HPDE6-E6E7 (cell line): ENCODE measurements around the gene SPTB.
A peak's percentile ranks its signal among the peaks of the same experiment; 100 is the strongest.
"Not testable (repeated sequence)": the region's sequence is repeated elsewhere in the genome, so short reads cannot be mapped to it uniquely, and the experiment has no call there.

ENCODE experiments used
- DNase-seq: peaks from one replicate; pipeline ENCODE4 v3.0.0; 2011; ENCODE audit warnings: missing footprints; ENCODE audit errors: extremely low spot score

Gene SPTB

DNA sequence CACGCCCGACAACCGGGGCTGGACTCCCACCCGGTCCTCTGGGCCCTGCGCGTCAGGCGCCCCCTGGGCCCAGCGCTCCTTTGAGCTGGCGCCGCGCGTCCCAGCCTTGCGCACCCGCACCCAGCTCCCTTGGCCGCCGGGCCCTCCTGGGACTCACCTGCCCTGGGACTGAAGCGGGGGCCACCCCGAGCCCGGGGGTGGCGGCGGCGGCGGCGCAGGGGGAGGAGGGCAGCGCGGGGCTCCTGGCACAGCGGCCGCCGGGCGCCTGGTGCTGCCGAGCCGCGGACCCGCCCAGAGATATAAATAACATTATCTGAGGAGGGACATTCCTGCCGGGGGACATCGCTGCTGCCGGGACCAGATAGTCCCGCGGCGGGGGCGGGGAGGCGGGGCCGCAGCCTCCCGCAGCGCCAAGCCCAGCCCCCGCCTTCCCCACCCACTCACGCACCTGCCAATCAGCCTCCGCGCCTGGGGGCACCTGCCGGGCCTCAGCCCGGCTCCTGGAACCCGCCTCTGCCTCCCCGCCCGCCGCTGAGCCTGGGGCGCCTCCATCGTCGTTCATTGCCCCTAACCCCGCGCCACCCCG is at the start of gene SPTB:
TSS of gene SPTB (minus strand) at position 273 of the 586 bp plus-strand sequence. CDS start 56,813 bp downstream, outside the sequence.
- no peak for DNase-seq

DNA sequence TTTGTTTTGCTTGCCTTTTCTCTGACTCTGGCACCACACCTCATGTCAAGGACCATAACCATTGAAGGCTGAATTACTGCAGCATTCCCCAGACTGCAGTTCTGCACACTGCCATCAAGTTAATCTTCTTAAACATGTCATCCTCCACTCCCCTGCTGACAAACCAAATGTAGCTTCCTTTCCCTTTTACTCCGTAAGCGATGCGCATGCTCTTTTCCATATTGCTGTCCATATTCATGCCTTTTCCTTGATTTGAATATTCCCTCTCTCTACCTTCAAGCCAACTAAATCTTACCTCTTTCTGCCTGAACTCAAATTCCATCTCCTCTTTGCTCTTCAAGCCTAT is 49.3 kb upstream of the SPTB start:
- no peak for DNase-seq

DNA sequence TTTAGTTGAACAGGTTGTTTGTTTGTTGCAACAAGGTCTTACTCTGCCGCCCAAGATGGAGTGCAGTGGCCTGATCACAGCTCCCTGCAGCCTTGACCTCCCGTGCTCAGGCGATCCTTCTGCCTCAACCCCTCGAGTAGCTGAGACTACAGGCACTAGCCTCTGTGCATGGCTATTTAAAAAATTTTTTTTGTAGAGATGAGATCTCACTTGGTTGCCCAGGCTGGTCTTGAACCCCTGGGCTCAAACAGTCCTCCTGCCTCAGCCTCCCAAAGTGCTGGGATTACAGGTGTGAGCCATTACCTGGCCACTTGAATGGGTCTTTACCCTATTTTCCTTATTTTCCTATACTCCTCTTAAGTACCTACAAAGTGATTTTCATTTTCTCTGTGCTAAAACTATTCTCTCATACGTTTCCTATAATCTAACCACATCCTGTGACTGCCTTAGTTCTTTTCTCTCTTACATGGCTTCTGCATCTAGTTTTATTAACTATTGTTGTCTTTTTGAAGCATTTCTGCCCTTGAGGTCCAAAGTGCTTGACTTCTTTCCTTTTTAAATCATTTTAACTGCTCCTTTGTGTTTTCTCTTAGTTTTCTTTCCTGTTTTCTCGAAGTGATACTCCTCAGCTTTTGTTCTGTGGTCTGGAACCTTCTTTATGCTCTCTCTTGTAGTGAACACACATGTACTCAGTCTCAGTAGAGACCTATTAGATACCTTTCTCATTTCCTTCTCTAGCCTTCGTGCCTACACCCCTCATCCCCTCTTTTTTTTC is 48.7 kb upstream of the SPTB start:
- no peak for DNase-seq

DNA sequence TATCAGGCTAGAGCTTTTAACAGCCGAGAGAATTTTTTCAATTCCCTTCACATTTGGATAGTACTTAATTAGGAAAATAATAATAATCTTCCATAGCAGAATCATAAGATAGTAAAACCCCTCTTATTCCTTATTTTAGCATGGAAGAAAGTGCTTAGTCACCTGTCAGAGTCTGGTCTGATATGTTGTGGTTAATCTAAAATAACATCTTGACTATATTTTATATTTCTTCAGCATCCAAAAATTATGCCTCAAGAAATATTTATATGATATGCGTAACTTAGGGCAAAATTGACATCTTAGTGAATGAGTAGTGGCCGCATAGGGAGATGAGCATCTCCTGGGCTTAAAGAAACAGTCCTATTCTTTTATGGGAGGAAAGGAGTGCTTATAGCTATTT is 47.3 kb upstream of the SPTB start:
- DNase-seq, result no peak

DNA sequence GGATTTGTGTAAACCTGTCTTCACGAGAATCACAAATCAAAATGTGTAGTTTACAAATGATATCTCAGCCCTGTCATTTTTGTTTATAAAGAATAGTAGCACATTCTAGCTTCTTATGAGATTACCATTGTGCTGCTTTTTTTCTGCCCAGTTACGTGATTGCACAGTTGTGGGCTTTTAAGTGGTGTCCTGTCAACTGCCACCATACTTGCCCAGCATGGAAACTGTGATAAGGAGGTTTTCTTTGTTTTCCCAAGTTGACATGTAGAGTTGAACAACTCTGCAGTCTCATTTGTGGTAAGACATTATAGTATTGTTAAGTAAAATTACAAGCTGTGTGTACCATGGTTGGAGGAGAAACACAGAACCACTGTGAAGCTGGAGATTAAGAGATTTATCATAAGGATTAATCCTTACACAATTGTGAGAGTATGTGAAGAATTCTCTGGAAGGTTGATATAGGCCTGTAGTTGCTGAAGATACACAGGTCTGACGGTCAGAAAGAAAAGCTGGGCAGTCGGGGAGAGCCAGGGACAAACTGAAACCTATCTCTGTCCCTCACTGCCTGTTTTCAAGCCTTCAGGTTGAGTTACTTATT is 46.8 kb upstream of the SPTB start:
- DNase-seq, result no peak

DNA sequence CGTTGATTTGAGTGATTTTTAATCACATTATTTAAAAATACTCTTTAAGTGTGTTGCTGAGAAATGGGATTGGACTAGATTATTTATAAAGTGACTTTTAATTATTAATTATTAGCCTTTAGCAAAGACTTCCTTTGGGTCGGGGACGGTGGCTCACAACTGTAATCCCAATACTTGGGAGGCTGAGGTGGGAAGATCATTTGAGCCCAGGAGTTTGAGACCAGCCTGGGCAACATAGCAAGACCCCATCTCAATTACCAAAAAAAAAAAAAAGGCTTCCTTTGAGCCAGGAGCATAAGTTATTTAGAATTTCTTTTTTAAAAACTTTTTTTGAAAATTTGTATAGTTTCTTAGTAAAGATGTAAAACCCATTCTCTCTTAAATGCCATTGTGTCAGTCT is 43.3 kb upstream of the SPTB start:
- no peak for DNase-seq

DNA sequence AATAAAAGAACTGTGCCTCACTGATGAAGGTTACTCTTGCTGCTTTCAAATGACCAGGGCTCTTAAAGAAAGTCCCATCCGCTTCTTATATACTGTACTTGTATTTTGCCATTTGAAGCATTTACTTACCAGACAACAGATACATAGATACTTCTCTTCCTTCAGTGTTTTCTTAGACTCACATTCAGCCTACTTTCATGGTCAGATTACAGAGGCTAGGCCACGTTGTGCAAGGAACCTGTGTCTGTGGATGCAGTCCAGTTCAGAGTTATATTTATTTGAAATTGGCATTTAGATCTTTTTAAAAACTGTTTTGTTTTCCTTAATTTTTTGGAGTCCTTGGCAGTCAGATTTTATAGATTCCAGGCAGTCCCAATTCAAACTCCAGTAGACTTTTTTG is 40.8 kb upstream of the SPTB start:
- DNase-seq, result no peak

DNA sequence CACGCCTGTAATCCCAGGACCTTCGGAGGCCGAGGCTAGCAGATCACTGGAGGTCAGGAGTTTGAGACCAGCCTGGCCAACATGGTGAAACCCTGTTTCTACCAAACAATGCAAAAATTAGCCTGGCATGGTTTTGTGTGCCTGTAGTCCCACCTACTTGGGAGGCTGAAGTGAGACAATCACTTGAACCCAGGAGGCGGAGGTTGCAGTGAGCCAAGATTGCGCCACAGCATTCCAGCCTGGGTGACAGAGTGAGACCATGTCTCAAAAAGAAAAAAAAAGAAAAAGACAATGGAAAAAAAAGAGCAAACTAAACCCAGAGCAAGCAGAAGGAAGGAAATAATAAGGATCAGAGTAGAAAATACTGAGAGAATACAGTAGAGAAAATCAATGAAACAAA is 39.9 kb upstream of the SPTB start:
- no peak for DNase-seq

DNA sequence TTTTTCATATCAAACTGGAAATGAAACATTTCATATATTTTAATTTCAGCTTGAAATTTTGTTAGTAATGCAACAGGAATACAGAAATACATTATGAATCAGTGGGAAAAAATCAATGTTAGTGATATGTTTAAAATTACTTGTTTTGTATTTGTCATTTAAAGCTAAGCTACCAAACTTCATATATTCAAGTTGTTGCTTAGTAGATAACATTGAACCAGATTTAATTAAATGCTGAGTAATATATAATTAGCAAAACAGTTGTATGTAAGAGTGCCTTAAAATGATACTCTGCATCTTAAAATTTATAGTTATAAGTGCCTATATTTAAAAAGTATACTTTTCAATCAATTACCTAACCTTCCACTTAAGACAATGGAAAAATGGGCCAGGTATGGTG is 39.5 kb upstream of the SPTB start:
- DNase-seq, result no peak

DNA sequence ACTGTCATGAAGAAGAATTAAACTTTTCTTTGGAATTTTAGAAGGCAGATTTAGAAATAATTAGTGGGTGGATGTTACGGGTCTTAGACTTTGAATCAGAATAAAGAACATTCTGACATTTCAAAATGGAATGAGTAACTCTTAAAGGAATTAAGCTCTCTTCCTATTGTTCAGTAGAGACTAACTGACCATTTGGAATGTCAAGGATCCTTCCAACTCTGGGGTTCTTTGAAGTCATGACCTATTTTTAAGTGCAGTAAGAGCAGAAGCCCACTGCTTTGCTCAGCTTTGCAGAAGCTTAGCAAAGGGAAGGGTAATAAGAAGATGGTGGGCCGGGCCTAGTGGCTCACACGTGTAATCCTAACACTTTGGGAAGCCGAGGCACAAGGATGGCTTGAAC is 38.5 kb upstream of the SPTB start:
- no peak for DNase-seq

DNA sequence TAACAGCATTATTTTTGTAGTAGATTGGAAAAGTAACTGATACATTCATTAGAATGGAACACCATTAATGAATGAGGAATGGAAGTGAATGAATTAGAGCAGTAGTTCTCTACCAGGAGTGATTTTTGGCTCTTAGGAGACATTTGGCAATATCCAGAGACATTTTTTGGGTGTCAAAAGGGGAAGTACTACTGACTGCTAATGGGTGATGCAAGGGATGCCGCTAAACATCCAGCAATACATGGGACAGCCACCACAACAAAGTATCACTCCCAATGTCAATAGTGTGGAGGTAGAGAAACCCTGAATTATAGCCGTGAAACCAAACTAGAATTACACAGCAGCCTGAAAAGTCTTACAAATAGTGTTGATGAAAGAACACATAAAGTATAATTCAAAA is 36.1 kb upstream of the SPTB start:
- no peak for DNase-seq

DNA sequence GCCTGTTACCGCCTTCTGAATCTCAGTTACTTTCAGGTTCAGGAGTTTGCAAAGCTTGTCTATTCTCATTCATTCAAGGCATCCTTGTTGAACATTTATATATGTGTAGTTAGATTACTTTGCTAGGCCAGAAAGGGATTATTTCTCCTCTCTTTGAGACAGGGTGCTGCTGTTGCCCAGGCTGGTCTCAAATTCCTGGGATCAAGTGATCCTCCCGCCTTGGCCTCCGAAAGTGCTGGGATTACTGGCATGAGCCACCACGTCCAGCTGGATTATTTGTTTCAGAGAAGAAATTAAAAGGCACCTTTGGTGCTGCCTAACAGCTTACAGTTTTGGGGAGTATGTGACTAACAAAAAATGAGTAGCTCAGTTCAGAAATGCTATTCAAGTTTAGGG is 35.3 kb upstream of the SPTB start:
- no peak for DNase-seq

DNA sequence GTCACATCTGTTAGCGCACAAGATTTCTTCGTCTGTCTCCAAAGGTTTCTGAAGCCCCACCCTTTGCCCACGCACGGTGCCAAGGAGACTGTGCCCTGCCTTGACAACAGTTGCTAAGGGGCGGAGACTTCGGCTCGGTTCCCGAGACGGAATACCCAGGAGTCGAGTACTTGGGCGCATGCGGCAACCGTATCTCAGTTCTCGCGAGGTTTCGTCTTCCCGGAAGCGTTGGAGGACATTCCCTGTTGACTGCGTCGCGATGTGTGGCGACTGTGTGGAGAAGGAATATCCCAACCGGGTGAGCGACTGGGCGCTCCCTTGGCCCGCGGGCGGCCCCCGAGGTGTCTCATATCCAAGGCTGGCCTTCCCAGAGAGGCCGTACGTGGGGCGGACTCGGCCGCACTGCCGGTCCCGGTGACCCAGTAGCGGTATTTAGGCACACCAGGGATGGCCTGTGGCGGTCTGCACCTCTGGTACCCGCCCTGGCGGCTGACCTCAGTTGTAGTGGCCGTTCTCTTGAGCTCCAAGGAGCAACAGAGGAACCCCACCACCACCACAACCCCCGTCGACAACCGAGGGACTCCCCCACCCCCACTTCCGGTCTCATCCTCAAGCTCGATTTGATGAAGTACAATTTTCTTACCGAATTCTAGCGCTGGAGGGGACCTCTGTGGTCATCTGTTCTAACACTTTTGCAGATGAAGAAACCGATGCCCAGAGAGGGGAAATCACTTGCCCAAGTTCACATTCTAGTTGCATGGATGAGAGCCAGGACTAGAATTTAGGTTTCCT is 34.7 kb upstream of the SPTB start, which contains the start of gene CHURC1:
TSS of gene CHURC1 (plus strand) at position 219 of the 792 bp plus-strand sequence. CDS start at position 260, 41 bp downstream.
- peak; percentile 98 for DNase-seq

DNA sequence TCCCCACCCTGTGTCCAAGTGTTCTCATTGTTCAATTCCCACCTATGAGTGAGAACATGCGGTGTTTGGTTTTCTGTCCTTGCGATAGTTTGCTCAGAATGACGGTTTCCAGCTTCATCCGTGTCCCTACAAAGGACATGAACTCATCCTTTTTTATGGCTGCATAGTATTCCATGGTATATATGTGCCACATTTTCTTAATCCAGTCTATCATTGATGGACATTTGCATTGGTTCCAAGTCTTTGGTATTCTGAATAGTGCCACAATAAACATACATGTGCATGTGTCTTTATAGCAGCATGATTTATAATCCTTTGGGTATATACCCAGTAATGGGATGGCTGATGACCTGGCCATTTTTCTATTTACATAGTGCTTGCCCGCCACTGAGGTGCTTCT is 33.8 kb upstream of the SPTB start:
- not testable (repeated sequence) for DNase-seq

DNA sequence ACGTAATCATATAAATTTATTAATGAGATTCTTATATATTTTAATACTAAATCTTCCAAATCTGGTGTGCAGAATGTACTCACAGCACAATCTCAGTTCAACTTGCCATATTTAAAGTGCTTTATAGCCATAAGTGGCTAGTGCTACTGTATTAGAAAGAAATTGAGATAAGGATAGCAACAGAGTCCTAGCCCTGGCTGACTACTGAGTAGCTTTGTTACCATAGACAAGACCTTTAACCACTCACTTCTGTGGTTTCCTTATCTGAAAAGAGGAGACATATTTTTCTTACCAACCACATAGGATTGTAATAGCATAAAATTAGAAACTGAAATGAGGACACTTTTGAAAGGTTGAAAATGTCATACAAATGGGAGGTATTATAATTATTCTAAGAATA is 32.6 kb upstream of the SPTB start:
- DNase-seq, result no peak

DNA sequence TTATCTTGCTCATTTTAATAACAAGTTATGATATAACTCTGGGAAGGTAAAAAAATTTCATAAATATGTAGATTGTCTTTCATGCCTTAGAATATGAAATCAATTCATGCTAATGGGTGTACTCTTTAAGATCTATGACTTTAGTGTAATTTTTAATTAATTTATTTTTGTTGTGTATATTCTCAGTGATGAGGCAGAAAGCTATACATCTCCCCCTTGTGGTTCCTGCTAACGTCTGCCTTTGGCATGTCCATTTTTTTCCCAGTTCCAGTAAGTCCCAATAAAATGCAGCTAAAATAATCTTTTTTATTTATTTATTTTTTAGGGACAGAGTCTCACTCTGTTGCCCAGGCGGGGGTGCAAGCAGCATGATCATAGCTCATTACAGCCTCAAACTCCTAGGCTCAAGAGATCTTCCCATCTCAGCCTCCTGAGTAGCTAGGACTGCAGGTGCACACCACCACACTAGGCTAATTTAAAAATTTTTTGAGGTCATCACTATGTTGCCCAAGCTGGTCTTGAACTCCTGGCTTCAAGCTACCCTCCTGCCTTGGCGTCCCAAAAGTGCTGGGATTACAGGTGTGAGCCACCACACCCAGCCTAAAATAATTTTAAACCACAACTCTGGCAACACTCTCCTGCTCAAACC is 31.3 kb upstream of the SPTB start:
- peak; percentile 19 for DNase-seq

DNA sequence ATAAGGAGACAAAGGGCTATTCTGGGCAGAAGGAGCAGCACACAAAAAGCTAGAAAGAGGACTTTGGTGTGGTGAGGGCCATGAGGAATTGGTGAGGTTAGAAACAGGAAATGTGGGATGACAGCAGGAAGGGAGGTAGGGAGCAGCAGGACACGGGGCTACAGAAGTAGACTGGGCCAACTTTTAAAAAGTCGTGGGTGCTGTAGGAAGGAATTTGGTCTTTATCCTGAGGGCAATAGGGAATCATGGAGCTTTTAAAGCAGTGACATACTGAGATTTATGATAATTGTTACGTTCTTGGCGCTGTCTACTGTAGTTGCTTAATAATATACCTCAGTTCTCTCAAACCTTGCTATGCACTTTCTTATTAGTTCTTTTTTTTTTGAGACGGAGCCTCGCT is 26.3 kb upstream of the SPTB start:
- no peak for DNase-seq

DNA sequence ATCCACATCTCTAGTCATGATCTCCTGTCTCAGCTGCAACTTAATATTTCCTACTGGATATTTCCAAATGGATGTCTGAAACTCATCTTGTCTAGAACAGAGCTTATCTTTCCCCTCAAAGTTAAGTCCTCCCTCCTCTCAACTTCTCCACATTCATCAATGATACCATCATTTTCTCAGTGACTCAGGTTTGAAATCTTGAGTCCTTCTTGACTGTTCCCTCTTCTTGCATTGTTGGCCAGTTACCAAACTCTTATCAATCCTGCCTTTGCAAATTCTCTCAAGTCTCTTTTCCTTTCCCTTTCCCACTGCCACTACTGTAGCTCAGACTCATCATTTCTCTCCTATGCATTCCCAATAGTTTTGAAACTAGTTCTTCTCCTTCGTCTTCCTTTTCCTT is 20.3 kb upstream of the SPTB start:
- no peak for DNase-seq

DNA sequence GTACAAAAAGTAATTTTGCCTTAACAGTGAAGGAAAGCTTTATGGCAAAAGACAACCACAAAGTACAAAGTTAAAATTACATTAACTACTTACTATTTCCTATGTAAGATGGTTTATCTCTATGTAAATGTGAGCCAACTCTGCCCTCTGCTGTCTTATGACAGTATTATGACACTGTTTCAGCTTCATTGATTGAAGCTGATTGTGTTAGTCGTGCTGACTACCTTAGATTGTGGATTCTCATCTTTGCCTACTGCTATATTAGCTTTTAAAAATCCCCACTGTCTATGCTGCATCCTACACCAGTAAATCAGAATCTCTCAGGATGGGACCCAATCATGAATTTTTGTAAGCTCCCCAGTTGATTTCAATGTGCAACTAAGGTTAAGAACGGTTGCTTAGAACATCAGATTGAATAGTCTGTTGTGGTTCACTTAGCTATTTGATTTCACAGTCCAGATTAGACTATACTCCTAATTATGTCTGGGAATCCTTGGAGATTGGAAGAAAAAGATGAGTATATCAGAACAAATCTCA is 12.2 kb upstream of the SPTB start:
- DNase-seq, result no peak

DNA sequence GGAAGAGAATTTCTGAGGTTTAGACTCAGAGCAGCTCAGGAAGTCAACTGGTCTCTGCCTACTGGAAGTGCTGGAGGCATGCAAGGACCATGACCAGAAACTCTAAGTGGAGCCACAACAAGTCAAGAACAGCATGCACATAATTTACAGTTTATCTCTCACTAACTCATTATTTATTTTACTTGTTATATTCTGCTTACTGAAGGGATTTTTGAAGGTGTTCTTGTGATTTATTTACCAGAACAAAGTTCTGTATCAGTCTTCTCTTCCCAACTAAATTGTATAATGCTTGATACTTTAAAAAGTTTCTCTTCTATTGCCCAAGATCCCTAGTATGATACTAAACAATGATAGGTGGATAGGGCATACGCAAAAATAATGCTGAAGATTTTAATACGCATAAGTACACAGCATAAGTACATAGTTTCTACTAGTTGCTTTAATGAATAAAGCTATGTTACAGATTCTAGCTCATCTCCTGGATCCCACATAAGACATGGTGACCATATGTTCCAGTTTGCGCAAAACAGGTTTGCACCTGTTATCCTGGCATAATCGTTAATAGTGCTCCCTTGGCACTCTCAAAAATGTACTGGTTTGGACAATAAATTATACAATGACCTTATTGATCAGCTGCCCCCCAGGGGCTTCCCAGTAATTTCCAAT is 11.6 kb upstream of the SPTB start:
- no peak for DNase-seq

DNA sequence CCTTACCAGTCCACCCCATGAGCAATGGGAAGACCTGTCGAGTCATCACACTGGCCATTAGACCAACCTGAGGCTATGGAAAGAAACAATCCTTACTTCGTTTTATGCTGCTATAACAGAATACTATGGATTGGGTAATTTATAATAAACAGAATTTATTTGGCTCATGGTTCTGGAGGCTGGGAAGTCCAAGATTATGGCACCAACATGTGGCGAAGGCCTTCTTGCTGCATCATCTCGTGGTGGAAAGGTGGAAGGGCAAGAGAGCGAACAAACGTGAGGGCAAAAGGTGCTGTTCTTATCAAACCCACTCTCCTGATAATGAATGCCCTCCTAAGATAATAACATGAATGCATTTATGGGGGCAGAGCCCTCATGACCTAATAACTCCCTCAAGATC is 9.6 kb upstream of the SPTB start:
- no peak for DNase-seq
